Gastrocnemius medialis (tissue), 4 donors: ENCODE measurements around the gene RNF115. TPM values are rescaled to one million over a fixed set of nuclear protein-coding genes. Genes with fewer than 3 reads are reported as not detected.

Experiments used
- ATAC-seq, 2 donors: fragments of 150-250 bp; one replicate each; pipeline ENCODE4 v1.9.1; 2016
- DNase-seq, 2 donors: peaks; one replicate each; pipeline ENCODE4 v3.0.0-alpha.2; 2019
- H3K27ac ChIP-seq, 4 donors: fragments of 200-600 bp; sonication (generic); 1 replicate in 1 of 4; 2 replicates in 3 of 4; pipeline ENCODE4 v1.5.1; 2016 to 2018; ENCODE audit warnings: mild to moderate bottlenecking in 2 of 4, moderate library complexity in 1 of 4
- H3K27me3 ChIP-seq, 3 donors: fragments of 200-600 bp; sonication (generic) in 2 of 3; 1 replicate in 1 of 3; 2 replicates in 2 of 3; pipeline versions ENCODE4 v1.5.1 to v1.6.0; 2016 to 2019; ENCODE audit warnings: mild to moderate bottlenecking in 1 of 3, moderate library complexity in 1 of 3
- H3K36me3 ChIP-seq, 2 donors: fragments of 200-600 bp; sonication (generic) in 1 of 2; one replicate each; pipeline ENCODE4 v1.5.1; 2017 to 2018
- H3K4me1 ChIP-seq, 2 donors: fragments of 200-600 bp; sonication (generic) in 1 of 2; one replicate each; pipeline ENCODE4 v1.5.1; 2016 to 2017; ENCODE audit warnings: mild to moderate bottlenecking in 2 of 2
- H3K4me3 ChIP-seq, 4 donors: fragments of 200-600 bp; sonication (generic) in 3 of 4; 1 replicate in 1 of 4; 2 replicates in 3 of 4; pipeline ENCODE4 v1.5.1; 2016 to 2019; ENCODE audit warnings: mild to moderate bottlenecking in 2 of 4
- H3K9me3 ChIP-seq, 3 donors: fragments of 200-600 bp; sonication (generic) in 2 of 3; 1 replicate in 1 of 3; 2 replicates in 2 of 3; pipeline ENCODE4 v1.5.1; 2016 to 2019
- POLR2A ChIP-seq, 2 donors: fragments of 450-650 bp; IDR thresholded peaks; one replicate each; pipeline ENCODE4 v1.6.1; 2017; ENCODE audit warnings: antibody characterized with exemption in 2 of 2, mild to moderate bottlenecking in 2 of 2, moderate library complexity in 2 of 2
- in situ Hi-C, 4 donors: fragments of 200-750 bp; cut with MboI; loops; one replicate each; pipeline versions ENCODE4 v1.15.0 to v1.8.0; 2017; ENCODE audit warnings: low sequenced_read_pairs in 4 of 4
- intact Hi-C: fragments of 100-400 bp; cut with DNase I; formaldehyde crosslinking; loops from one replicate; pipeline ENCODE4 v1.15.1; 2023; ENCODE audit warnings: low total_unique reads
- total RNA-seq, 4 donors: library from RNA; depleted of rRNA; stranded (reverse); fragments of >200 nt; gene quantifications; one replicate each; pipeline versions ENCODE4 v1.1.0 to v1.2.3, GENCODE V29; 2016
- TF ChIP-seq, protein P1 (sequence below), 5 experiments: fragments of 450-650 bp in 3 of 5; fragments of 200-600 bp in 2 of 5; sonication (generic) in 2 of 5; IDR thresholded peaks in 4 of 5; conservative IDR thresholded peaks in 1 of 5; 1 replicate in 4 of 5; 2 replicates in 1 of 5; pipeline ENCODE4 v1.5.1; 2016 to 2019; ENCODE audit warnings: antibody characterized with exemption in 5 of 5, mild to moderate bottlenecking in 3 of 5, moderate library complexity in 3 of 5

Gene RNF115
- total RNA-seq, 4 donors from 2014 or later: 16.1 to 65.4 (median 37.3) TPM

- DNase-seq (peak; percentile 79 to 90), ATAC-seq (peak; percentile 80 to 81)
- Histone ChIP-seq H3K27me3 (no peaks in the 10 kb centered on the region), H3K27ac (peak overlapping the region; percentile 90 to 96 (median 92)), H3K9me3 (no peaks in the 10 kb centered on the region), H3K4me3 (peak overlapping the region; percentile 74 to 96 (median 82)), H3K4me1 (peaks cover 19 to 21% of the 10 kb centered on the region in 2 donors), H3K36me3 (peaks cover 0 to 23% of the 10 kb centered on the region in 2 donors)
- in situ Hi-C loops (no loop called here), intact Hi-C loops (loop anchor here (2.0 to 5.0 kb wide), 2 partner anchors 58 to 67 kb away; partner anchors contain the start of genes PEX11B and RBM8A)
- TF ChIP-seq, protein P1, sequence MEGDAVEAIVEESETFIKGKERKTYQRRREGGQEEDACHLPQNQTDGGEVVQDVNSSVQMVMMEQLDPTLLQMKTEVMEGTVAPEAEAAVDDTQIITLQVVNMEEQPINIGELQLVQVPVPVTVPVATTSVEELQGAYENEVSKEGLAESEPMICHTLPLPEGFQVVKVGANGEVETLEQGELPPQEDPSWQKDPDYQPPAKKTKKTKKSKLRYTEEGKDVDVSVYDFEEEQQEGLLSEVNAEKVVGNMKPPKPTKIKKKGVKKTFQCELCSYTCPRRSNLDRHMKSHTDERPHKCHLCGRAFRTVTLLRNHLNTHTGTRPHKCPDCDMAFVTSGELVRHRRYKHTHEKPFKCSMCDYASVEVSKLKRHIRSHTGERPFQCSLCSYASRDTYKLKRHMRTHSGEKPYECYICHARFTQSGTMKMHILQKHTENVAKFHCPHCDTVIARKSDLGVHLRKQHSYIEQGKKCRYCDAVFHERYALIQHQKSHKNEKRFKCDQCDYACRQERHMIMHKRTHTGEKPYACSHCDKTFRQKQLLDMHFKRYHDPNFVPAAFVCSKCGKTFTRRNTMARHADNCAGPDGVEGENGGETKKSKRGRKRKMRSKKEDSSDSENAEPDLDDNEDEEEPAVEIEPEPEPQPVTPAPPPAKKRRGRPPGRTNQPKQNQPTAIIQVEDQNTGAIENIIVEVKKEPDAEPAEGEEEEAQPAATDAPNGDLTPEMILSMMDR (IDR thresholded peaks at IDR 0.05 in 4 of 5, conservative IDR thresholded peaks at IDR 0.05 in 1 of 5): peak in 1 of 5 experiments; percentile 13
- TF ChIP-seq POLR2A (IDR thresholded peaks at IDR 0.05): peak; percentile 88 to 89
These were observed 35.7 kb upstream of the RNF115 start for GRCh38 chr1:145859491-145860023.

GRCh38 chr1:145858901-145859490, 35.1 kb upstream of the RNF115 start, which contains the start of gene PIAS3:
PIAS3 (minus strand) TSS chr1:145859081; CDS start chr1:145858990, 91 bp downstream.
- Histone ChIP-seq H3K36me3 (peaks cover 0 to 28% of the 10 kb centered on the region in 2 donors), H3K4me1 (peaks cover 19 to 21% of the 10 kb centered on the region in 2 donors), H3K4me3 (peak within 1 kb of the TSS; percentile 74 to 96 (median 82)), H3K27ac (peak within 1 kb of the TSS; percentile 90 to 96 (median 92)), H3K9me3 (no peaks in the 10 kb centered on the region), H3K27me3 (no peaks in the 10 kb centered on the region)
- DNase-seq: peak; percentile 95
- in situ Hi-C loops (no loop called here), intact Hi-C loops (loop anchor here (2.0 to 5.0 kb wide), 2 partner anchors 58 to 68 kb away; partner anchors contain the start of genes PEX11B and RBM8A)
- TF ChIP-seq POLR2A (IDR thresholded peaks at IDR 0.05): peak; percentile 85 to 89
- TF ChIP-seq, protein P1 (IDR thresholded peaks at IDR 0.05 in 4 of 5, conservative IDR thresholded peaks at IDR 0.05 in 1 of 5): no peak
- peak; percentile 82 to 83 for ATAC-seq

DNA sequence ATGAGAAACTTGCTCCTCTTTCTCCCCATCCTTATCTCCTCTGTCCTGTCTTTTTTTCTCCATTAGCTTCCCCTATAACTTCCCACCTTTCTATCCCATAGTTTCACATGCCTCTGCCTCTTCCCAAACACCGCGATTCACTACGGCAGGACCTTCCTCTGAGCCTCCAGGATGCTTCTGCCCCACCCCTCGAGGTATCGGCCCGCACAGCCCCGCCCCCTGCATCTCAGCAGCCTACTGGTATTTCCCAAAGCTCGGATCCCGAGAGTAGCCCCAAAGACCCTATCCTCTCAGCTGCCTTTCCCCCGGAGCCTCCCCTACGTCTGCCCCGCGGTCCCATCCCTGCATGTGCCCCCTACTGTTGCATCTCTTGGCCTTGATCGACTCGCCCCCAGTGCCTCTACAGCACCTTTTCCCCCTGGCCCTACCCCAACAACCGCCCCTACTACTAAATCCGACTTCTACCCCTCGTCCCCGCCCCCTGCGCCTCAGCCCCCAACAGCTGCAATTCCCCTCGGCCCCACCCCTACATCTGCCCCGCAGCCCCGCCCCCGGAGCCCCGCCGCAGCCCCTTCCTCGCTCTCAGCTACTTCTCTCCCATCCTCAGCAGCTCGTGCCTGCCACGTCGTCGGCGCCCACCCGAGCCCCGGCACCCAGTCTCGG, 34.5 kb upstream of the RNF115 start:
- in situ Hi-C loops (no loop called here), intact Hi-C loops (loop anchor here (2.0 to 5.0 kb wide), 2 partner anchors 59 to 68 kb away; partner anchors contain the start of genes PEX11B and RBM8A)
- Histone ChIP-seq H3K27ac (peak overlapping the region; percentile 90 to 96 (median 92)), H3K36me3 (peaks cover 0 to 35% of the 10 kb centered on the region in 2 donors), H3K4me1 (peaks cover 19 to 21% of the 10 kb centered on the region in 2 donors), H3K27me3 (no peaks in the 10 kb centered on the region), H3K9me3 (no peaks in the 10 kb centered on the region), H3K4me3 (peak overlapping the region; percentile 74 to 96 (median 82))
- DNase-seq (peak in 1 of 2 donors; percentile 46), ATAC-seq (no peak)
- TF ChIP-seq POLR2A (IDR thresholded peaks at IDR 0.05): no peak
- TF ChIP-seq, protein P1 (IDR thresholded peaks at IDR 0.05 in 4 of 5, conservative IDR thresholded peaks at IDR 0.05 in 1 of 5): no peak

- TF ChIP-seq, protein P1 (IDR thresholded peaks at IDR 0.05 in 4 of 5, conservative IDR thresholded peaks at IDR 0.05 in 1 of 5): no peak
- peak in 1 of 2 donors; percentile 41 for TF ChIP-seq POLR2A (IDR thresholded peaks at IDR 0.05)
- intact Hi-C loops: loop anchor here (5.0 kb wide), 1 partner anchor 60 kb away; the partner anchor contains the start of gene PEX11B
- Histone ChIP-seq H3K9me3 (no peaks in the 10 kb centered on the region), H3K36me3 (peaks cover 0 to 47% of the 10 kb centered on the region in 2 donors), H3K4me3 (peak overlapping the region in 1 of 4 donors; percentile 87), H3K27ac (peak overlapping the region in 2 of 4 donors; percentile 90 to 96), H3K4me1 (peaks cover 19 to 21% of the 10 kb centered on the region in 2 donors), H3K27me3 (no peaks in the 10 kb centered on the region)
- in situ Hi-C loops: no loop called here
- DNase-seq (no peak), ATAC-seq (no peak)
These were observed 33.3 kb upstream of the RNF115 start for GRCh38 chr1:145857170-145857569.
